MM.1S (cell line): ENCODE data around the gene EFHD2.
"Not testable (repeated sequence)": the region's sequence is repeated elsewhere in the genome, so short reads cannot be mapped to it uniquely, and the experiment has no call there.

ENCODE experiments used
- DNase-seq: peaks from one replicate; pipeline ENCODE4 v3.0.0-alpha.2; 2015
- H2AFZ ChIP-seq: fragments of 300-600 bp; sonication (generic); 2 replicates; pipeline ENCODE4 v1.6.0; 2016; ENCODE audit warnings: antibody characterized with exemption, low read length
- H3F3A ChIP-seq: fragments of 300-600 bp; sonication (generic); 2 replicates; pipeline ENCODE4 v1.6.1; 2016; ENCODE audit warnings: mild to moderate bottlenecking, antibody characterized with exemption, low read length, moderate library complexity, mixed read lengths; ENCODE audit not compliant: insufficient read depth
- H3K27ac ChIP-seq: fragments of 300-600 bp; sonication (generic); 2 replicates; pipeline ENCODE4 v1.5.1; 2016; ENCODE audit warnings: mild to moderate bottlenecking, low read length
- H3K27me3 ChIP-seq: fragments of 300-600 bp; sonication (generic); replicated peaks from 2 replicates; pipeline ENCODE4 v1.6.0; 2016; ENCODE audit warnings: low read length; ENCODE audit not compliant: insufficient read depth
- H3K36me3 ChIP-seq: fragments of 300-600 bp; sonication (generic); replicated peaks from 2 replicates; pipeline ENCODE4 v1.6.1; 2016; ENCODE audit warnings: mild to moderate bottlenecking, low read length, mixed read lengths; ENCODE audit not compliant: insufficient read depth
- H3K4me1 ChIP-seq: fragments of 300-600 bp; sonication (generic); 2 replicates; pipeline ENCODE4 v1.6.1; 2016; ENCODE audit warnings: low read length, mixed read lengths
- H3K4me2 ChIP-seq: fragments of 300-600 bp; sonication (generic); 2 replicates; pipeline ENCODE4 v1.6.0; 2016; ENCODE audit warnings: low read depth, low read length
- H3K4me3 ChIP-seq: fragments of 300-600 bp; sonication (generic); 2 replicates; pipeline ENCODE4 v1.5.1; 2016; ENCODE audit warnings: low read length, mixed read lengths
- H3K79me2 ChIP-seq: fragments of 300-600 bp; sonication (generic); 2 replicates; pipeline ENCODE4 v1.6.1; 2016; ENCODE audit warnings: mixed run types, low read length, mixed read lengths
- H3K9ac ChIP-seq: fragments of 300-600 bp; sonication (generic); 2 replicates; pipeline ENCODE4 v1.6.1; 2016; ENCODE audit warnings: low read length, mixed read lengths
- H3K9me2 ChIP-seq: fragments of 300-600 bp; sonication (generic); replicated peaks from 2 replicates; pipeline ENCODE4 v1.6.1; 2016; ENCODE audit warnings: mild to moderate bottlenecking, low read length, mixed read lengths; ENCODE audit not compliant: insufficient read depth
- H3K9me3 ChIP-seq: fragments of 300-600 bp; sonication (generic); replicated peaks from 2 replicates; pipeline ENCODE4 v1.6.1; 2016; ENCODE audit warnings: mild to moderate bottlenecking, low read length, mixed read lengths; ENCODE audit not compliant: insufficient read depth
- H4K20me1 ChIP-seq: fragments of 300-600 bp; sonication (generic); 2 replicates; pipeline ENCODE4 v1.6.1; 2016; ENCODE audit warnings: mild to moderate bottlenecking, low read length, moderate library complexity, mixed read lengths; ENCODE audit not compliant: insufficient read depth
- EZH2 ChIP-seq: fragments of 300-600 bp; sonication (generic); optimal IDR thresholded peaks from 2 replicates; pipeline ENCODE3; 2017; ENCODE audit warnings: low read depth, mild to moderate bottlenecking, antibody characterized with exemption, low read length, mixed read lengths
- EZH2phosphoT487 ChIP-seq: fragments of 300-600 bp; sonication (generic); IDR thresholded peaks from 2 replicates; pipeline ENCODE4 v1.6.1; 2018; ENCODE audit warnings: antibody characterized with exemption, low read length
- TF ChIP-seq, protein P1 (sequence below): fragments of 300-600 bp; sonication (generic); IDR thresholded peaks from 2 replicates; pipeline ENCODE4 v1.5.1; 2016; ENCODE audit warnings: antibody characterized with exemption, low read length, mixed read lengths

EFHD2 gene

DNA sequence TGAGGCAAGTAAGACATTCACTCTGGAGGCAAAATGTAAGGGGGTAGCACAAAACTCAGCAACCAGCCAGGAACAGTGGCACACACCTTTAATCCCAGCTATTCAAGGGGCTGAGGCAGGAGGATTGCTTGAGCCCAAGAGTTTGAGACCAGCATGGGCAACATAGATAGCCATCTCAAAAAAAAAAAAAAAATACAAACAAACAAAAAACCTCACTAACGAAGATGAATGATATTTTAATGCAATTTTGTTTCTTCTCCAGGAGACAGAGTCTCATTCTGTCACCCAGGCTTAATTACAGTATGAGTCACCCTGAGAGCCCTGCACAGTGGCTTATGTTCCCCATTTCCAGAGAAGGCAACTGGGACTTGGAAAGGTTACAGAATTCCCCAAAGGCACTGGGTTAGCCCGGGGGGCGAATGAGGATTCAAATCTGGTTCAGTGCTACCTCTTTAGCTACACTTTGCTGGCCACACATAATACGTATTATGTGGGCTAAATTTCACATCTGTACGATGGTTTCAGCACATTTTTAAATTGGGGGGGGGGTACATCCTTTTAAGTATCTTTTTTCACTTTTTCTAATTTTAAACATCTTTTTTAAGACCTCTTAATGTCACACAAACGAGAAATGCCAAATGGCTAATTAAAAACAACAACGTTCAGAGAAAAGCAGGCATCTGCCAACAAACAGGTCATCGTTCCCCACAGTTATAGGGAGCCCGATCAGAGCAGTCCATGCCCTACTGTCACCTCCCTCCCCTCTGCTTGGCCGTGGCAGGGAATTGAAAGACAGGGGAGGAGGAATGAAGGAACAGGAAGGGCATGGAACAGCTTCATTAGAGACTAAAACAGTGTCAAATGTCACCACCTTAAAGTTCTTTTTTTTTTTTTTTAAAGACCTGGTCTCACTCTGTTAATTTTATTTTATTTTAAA lies 50.4 kb downstream of the EFHD2 start:
- no peaks in the 10 kb centered on the region for H4K20me1 ChIP-seq
- H3K9ac ChIP-seq, result no peak overlapping the region
- no peaks in the 10 kb centered on the region for H3K79me2 ChIP-seq
- H3F3A ChIP-seq, result peaks cover 5% of the 10 kb centered on the region; the same call in 1 of the 2 replicates
- peaks cover 6% of the 10 kb centered on the region; the same call in 1 of the 2 replicates for H3K4me1 ChIP-seq
- no peak overlapping the region for H3K4me3 ChIP-seq
- no peak overlapping the region for H3K27ac ChIP-seq
- no peak overlapping the region for H3K4me2 ChIP-seq
- TF ChIP-seq EZH2phosphoT487 (no peak), EZH2 (no peak)
- TF ChIP-seq, protein P1, sequence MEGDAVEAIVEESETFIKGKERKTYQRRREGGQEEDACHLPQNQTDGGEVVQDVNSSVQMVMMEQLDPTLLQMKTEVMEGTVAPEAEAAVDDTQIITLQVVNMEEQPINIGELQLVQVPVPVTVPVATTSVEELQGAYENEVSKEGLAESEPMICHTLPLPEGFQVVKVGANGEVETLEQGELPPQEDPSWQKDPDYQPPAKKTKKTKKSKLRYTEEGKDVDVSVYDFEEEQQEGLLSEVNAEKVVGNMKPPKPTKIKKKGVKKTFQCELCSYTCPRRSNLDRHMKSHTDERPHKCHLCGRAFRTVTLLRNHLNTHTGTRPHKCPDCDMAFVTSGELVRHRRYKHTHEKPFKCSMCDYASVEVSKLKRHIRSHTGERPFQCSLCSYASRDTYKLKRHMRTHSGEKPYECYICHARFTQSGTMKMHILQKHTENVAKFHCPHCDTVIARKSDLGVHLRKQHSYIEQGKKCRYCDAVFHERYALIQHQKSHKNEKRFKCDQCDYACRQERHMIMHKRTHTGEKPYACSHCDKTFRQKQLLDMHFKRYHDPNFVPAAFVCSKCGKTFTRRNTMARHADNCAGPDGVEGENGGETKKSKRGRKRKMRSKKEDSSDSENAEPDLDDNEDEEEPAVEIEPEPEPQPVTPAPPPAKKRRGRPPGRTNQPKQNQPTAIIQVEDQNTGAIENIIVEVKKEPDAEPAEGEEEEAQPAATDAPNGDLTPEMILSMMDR, result no peak
- DNase-seq, result no peak
- no peak overlapping the region for H2AFZ ChIP-seq
- no peaks in the 10 kb centered on the region for H3K36me3 ChIP-seq
- H3K27me3 ChIP-seq, result no peaks in the 10 kb centered on the region
- no peaks in the 10 kb centered on the region for H3K9me3 ChIP-seq
- H3K9me2 ChIP-seq, result no peaks in the 10 kb centered on the region

DNA sequence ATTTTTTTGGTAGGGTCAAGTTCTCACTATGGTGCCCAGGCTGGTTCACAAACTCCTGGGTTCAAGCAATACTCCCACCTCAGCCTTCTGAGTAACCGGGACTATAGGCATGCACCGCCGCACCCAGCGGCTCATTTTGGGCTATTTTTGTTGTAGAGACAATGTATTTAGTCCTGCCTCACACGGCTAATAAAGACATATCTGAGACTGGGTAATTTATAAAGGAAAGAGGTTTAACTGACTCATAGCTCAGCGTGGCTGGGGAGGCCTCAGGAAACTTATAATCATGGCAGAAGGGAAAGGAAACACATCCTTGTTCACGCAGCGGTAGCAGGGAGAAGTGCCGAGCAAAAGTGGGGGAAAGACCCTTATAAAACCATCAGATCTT lies 51.0 kb downstream of the EFHD2 start:
- Histone ChIP-seq H3K4me2 (no peak overlapping the region), H3K27me3 (no peaks in the 10 kb centered on the region), H3K4me1 (peaks cover 5% of the 10 kb centered on the region; the same call in 1 of the 2 replicates), H4K20me1 (no peaks in the 10 kb centered on the region), H3K4me3 (no peak overlapping the region), H3K9me2 (no peaks in the 10 kb centered on the region), H3K79me2 (no peaks in the 10 kb centered on the region), H3K9ac (no peak overlapping the region), H3F3A (peaks cover 5% of the 10 kb centered on the region; the same call in 1 of the 2 replicates), H3K36me3 (no peaks in the 10 kb centered on the region), H3K27ac (no peak overlapping the region), H3K9me3 (no peaks in the 10 kb centered on the region), H2AFZ (no peak overlapping the region)
- DNase-seq, result no peak
- TF ChIP-seq EZH2 (no peak), EZH2phosphoT487 (no peak)
- TF ChIP-seq, protein P1, result no peak

DNA sequence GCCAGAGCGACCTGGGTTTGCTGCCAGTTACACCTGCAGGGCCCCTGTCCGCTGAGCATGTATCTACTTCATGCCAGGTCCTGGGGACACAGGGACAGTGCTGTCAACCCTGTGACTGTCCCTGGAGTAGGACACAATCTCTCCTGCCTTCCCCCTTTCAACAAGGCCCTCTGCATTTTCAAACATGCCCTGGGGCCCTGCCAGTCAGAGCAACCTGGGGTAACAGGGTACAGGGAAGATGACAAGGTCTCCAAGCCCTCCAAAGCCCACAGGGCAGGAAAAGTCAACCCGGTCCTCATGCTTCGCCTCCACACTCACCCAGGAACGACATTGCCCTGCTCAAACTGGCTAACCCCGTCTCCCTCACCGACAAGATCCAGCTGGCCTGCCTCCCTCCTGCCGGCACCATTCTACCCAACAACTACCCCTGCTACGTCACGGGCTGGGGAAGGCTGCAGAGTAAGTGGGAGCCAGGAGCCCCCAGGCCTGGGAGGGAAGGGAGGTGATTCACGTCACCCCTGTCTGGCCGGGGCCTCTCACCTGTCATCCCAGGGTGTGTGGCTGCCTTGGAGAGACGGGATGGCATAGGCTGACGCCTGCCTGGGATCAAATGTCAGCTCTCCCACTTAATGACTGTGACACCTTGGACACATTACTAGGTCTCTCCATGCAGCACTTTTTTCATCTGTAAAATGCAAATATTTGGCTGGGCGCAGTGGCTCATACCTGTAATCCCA lies 53.5 kb downstream of the EFHD2 start:
- not testable (repeated sequence) for H4K20me1 ChIP-seq, H3K79me2 ChIP-seq, H3K9me3 ChIP-seq, H3K4me3 ChIP-seq, H3K4me1 ChIP-seq, H3K9me2 ChIP-seq, H3K4me2 ChIP-seq, H3K9ac ChIP-seq, DNase-seq, H3F3A ChIP-seq, H3K36me3 ChIP-seq, H3K27me3 ChIP-seq, H3K27ac ChIP-seq, H2AFZ ChIP-seq

DNA sequence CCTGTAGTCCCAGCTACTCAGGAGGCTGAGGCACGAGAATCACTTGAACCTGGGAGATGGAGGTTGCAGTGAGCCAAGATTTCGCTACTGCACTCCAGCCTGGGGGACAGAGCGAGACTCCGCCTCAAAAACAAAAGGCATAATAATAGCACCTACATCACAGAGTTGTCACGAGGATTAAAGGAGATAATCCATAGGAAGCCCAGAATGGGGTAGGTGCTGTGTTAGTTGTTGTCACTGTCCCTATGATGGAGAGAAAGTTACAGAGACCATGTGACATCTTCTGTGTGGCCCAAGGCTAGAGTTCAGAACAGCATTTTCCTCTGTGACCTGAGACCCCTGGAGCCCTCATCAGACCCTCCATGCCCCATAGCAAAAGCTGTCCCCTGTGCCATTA lies 54.2 kb downstream of the EFHD2 start:
- H3K4me1 ChIP-seq, H3K79me2 ChIP-seq, H3K36me3 ChIP-seq, H3K9me3 ChIP-seq, DNase-seq, H3K9ac ChIP-seq, H3K27me3 ChIP-seq, H2AFZ ChIP-seq, H3K27ac ChIP-seq, H3K4me2 ChIP-seq, H3K4me3 ChIP-seq, H4K20me1 ChIP-seq, H3K9me2 ChIP-seq, H3F3A ChIP-seq: not testable (repeated sequence)
